ENCODE data around the gene NELL1. TPM values are rescaled to one million over a fixed set of nuclear protein-coding genes. Genes with fewer than 3 reads are reported as not detected.

Gene NELL1
- total RNA-seq, 1 experiment from 2014 or later = not detected

DNA sequence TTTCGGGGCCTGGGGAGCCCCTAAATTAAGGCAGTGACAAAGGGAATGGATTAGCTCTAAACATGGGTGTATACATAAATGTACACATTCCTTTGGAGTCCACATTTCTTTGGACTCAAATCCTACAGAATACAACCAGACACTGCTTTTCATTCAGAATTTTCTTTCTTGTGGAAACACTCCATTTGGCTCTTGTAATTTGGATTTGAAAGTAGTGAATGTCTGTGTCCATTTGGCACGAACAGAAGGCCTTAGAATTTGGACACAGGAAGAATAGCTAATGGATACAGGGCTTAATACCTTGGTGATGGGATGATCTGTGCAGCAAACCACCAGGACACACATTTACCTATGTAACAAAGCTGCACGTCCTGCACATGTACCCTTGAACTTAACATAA is 399.5 kb downstream of the NELL1 start:
- H3K27ac ChIP-seq (ENCODE audit: low read length) = no peak overlapping the region
- intact Hi-C loops (cut with micrococcal nuclease) = no loop called here
- POLR2A ChIA-PET (ENCODE audit: unreplicated experiment) = no interaction called here
- no peak overlapping the region for H3K9ac ChIP-seq (ENCODE audit: low read length)
- no peaks in the 10 kb centered on the region for H3K79me2 ChIP-seq (ENCODE audit: low read length)
- H4K20me1 ChIP-seq (ENCODE audit: low read length) = no peaks in the 10 kb centered on the region
- no peaks in the 10 kb centered on the region for H3K4me1 ChIP-seq (ENCODE audit: insufficient read depth, low read length)
- no peak overlapping the region for H3K4me3 ChIP-seq (ENCODE audit: low read length)
- no peak for DNase-seq
- H3K9me2 ChIP-seq (replicated peaks; ENCODE audit: low read length) = no peaks in the 10 kb centered on the region
- no TSS peak for BruUV-seq (replicated peaks)
- no peaks in the 10 kb centered on the region for H3K36me3 ChIP-seq (ENCODE audit: low read depth, low read length)
- CTCF ChIA-PET = no interaction called here
- H3K27me3 ChIP-seq (ENCODE audit: low read length) = no peaks in the 10 kb centered on the region
- no peak for ATAC-seq
- H3F3A ChIP-seq (ENCODE audit: low read length, unreplicated experiment) = no peaks in the 10 kb centered on the region
- no peak overlapping the region for H3K4me2 ChIP-seq (ENCODE audit: low read length)
- peaks cover 7% of the 10 kb centered on the region; the same call in 1 of the 2 replicates for H3K9me3 ChIP-seq (ENCODE audit: low read length)
- H2AFZ ChIP-seq (ENCODE audit: low read length) = no peak overlapping the region
- TF ChIP-seq, protein P1, sequence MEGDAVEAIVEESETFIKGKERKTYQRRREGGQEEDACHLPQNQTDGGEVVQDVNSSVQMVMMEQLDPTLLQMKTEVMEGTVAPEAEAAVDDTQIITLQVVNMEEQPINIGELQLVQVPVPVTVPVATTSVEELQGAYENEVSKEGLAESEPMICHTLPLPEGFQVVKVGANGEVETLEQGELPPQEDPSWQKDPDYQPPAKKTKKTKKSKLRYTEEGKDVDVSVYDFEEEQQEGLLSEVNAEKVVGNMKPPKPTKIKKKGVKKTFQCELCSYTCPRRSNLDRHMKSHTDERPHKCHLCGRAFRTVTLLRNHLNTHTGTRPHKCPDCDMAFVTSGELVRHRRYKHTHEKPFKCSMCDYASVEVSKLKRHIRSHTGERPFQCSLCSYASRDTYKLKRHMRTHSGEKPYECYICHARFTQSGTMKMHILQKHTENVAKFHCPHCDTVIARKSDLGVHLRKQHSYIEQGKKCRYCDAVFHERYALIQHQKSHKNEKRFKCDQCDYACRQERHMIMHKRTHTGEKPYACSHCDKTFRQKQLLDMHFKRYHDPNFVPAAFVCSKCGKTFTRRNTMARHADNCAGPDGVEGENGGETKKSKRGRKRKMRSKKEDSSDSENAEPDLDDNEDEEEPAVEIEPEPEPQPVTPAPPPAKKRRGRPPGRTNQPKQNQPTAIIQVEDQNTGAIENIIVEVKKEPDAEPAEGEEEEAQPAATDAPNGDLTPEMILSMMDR (conservative IDR thresholded peaks at IDR 0.05; ENCODE audit: low read depth, low read length) = no peak
- TF ChIP-seq EZH2 (IDR thresholded peaks at IDR 0.05; ENCODE audit: low read length, unreplicated experiment) = no peak
- TF ChIP-seq EZH2phosphoT487 (IDR thresholded peaks at IDR 0.05; ENCODE audit: borderline replicate concordance, low read length) = no peak

GRCh38 chr11:21069909-21070308 is 400.5 kb downstream of the NELL1 start:
- TF ChIP-seq EZH2 (IDR thresholded peaks at IDR 0.05; ENCODE audit: low read length, unreplicated experiment) (no peak), EZH2phosphoT487 (IDR thresholded peaks at IDR 0.05; ENCODE audit: borderline replicate concordance, low read length) (no peak)
- TF ChIP-seq, protein P1 (conservative IDR thresholded peaks at IDR 0.05; ENCODE audit: low read depth, low read length) = no peak
- no TSS peak for BruUV-seq (replicated peaks)
- no peak for DNase-seq
- no peaks in the 10 kb centered on the region for H3K36me3 ChIP-seq (ENCODE audit: low read depth, low read length)
- no peak overlapping the region for H2AFZ ChIP-seq (ENCODE audit: low read length)
- no peaks in the 10 kb centered on the region for H4K20me1 ChIP-seq (ENCODE audit: low read length)
- H3K27ac ChIP-seq (ENCODE audit: low read length) = no peak overlapping the region
- intact Hi-C loops (cut with micrococcal nuclease) = no loop called here
- no peaks in the 10 kb centered on the region for H3K9me2 ChIP-seq (replicated peaks; ENCODE audit: low read length)
- H3K27me3 ChIP-seq (ENCODE audit: low read length) = no peaks in the 10 kb centered on the region
- CTCF ChIA-PET = no interaction called here
- H3F3A ChIP-seq (ENCODE audit: low read length, unreplicated experiment) = no peaks in the 10 kb centered on the region
- no peaks in the 10 kb centered on the region for H3K4me1 ChIP-seq (ENCODE audit: insufficient read depth, low read length)
- no peak for ATAC-seq
- no peaks in the 10 kb centered on the region for H3K79me2 ChIP-seq (ENCODE audit: low read length)
- no peak overlapping the region for H3K4me3 ChIP-seq (ENCODE audit: low read length)
- no peak overlapping the region for H3K4me2 ChIP-seq (ENCODE audit: low read length)
- POLR2A ChIA-PET (ENCODE audit: unreplicated experiment) = no interaction called here
- H3K9ac ChIP-seq (ENCODE audit: low read length) = no peak overlapping the region
- H3K9me3 ChIP-seq (ENCODE audit: low read length) = peaks cover 7% of the 10 kb centered on the region; the same call in 1 of the 2 replicates

DNA sequence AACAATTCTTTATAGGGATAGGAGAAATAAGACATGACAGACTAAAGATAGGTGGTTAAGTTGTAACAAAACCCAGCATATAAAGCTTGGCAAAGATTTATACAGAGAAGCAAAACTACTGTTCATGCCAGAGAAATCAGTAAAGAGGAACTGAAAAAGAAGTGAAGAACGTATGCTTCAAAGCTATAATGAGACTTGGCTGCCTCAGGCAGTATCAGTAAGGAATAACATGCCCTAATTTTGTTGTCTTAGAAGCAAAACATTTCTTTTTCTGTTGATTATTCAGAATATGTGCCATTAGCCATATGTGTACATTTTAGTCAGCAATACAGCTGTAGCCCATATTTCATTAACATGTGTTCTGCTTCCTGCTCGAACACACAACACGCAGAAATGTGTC is 403.2 kb downstream of the NELL1 start:
- H2AFZ ChIP-seq (ENCODE audit: low read length) = no peak overlapping the region
- no peaks in the 10 kb centered on the region for H3K79me2 ChIP-seq (ENCODE audit: low read length)
- no peak overlapping the region for H3K9ac ChIP-seq (ENCODE audit: low read length)
- H3K9me3 ChIP-seq (ENCODE audit: low read length) = peaks cover 11% of the 10 kb centered on the region; the same call in 1 of the 2 replicates
- no peaks in the 10 kb centered on the region for H4K20me1 ChIP-seq (ENCODE audit: low read length)
- no peak overlapping the region for H3K4me3 ChIP-seq (ENCODE audit: low read length)
- H3K27me3 ChIP-seq (ENCODE audit: low read length) = no peaks in the 10 kb centered on the region
- H3K36me3 ChIP-seq (ENCODE audit: low read depth, low read length) = no peaks in the 10 kb centered on the region
- CTCF ChIA-PET = no interaction called here
- H3K9me2 ChIP-seq (replicated peaks; ENCODE audit: low read length) = no peaks in the 10 kb centered on the region
- intact Hi-C loops (cut with micrococcal nuclease) = no loop called here
- H3F3A ChIP-seq (ENCODE audit: low read length, unreplicated experiment) = no peaks in the 10 kb centered on the region
- POLR2A ChIA-PET (ENCODE audit: unreplicated experiment) = no interaction called here
- H3K4me2 ChIP-seq (ENCODE audit: low read length) = no peak overlapping the region
- no peak for ATAC-seq
- no TSS peak for BruUV-seq (replicated peaks)
- TF ChIP-seq EZH2 (IDR thresholded peaks at IDR 0.05; ENCODE audit: low read length, unreplicated experiment) (no peak), EZH2phosphoT487 (IDR thresholded peaks at IDR 0.05; ENCODE audit: borderline replicate concordance, low read length) (no peak)
- TF ChIP-seq, protein P1 (conservative IDR thresholded peaks at IDR 0.05; ENCODE audit: low read depth, low read length) = no peak
- no peaks in the 10 kb centered on the region for H3K4me1 ChIP-seq (ENCODE audit: insufficient read depth, low read length)
- H3K27ac ChIP-seq (ENCODE audit: low read length) = no peak overlapping the region
- no peak for DNase-seq
